Stimulated activated effector memory CD8-positive, alpha-beta T cell treated with anti-CD3 and anti-CD28 coated beads, Interleukin-12 subunit alpha, Interleukin-12 subunit beta, amount 100 ng/mL, for 72 hours (primary cell): Measurements from ENCODE around the gene SPACA4.
A peak's percentile ranks its signal among the peaks of the same experiment; 100 is the strongest.

Experiments used
- ATAC-seq: fragments of 150-1000 bp; cut with Tn5 transposase; 2 replicates; pipeline ENCODE4 v1.10.0; 2021
- DNase-seq, 2 donors: peaks; one replicate each; pipeline ENCODE4 v3.0.0; 2021 to 2022; ENCODE audit warnings: low spot score in 2 of 2
- H3K27ac Mint-ChIP-seq: one replicate; pipeline ENCODE4 v1.8.0; 2022; ENCODE audit warnings: mild to moderate bottlenecking, mixed read lengths
- H3K36me3 Mint-ChIP-seq: one replicate; pipeline ENCODE4 v1.8.0; 2022; ENCODE audit warnings: mild to moderate bottlenecking, mixed read lengths
- H3K4me1 Mint-ChIP-seq: one replicate; pipeline ENCODE4 v1.8.0; 2022; ENCODE audit warnings: mixed read lengths
- H3K4me3 Mint-ChIP-seq: one replicate; pipeline ENCODE4 v1.8.0; 2022; ENCODE audit warnings: mild to moderate bottlenecking, mixed read lengths
- H3K9me3 Mint-ChIP-seq: one replicate; pipeline ENCODE4 v1.8.0; 2022; ENCODE audit warnings: mixed read lengths

SPACA4 gene

GRCh38 chr19:48588670-48589401 is 17.7 kb upstream of the SPACA4 start:
- Mint-ChIP-seq H3K36me3 (peaks cover 49% of the 10 kb centered on the region), H3K4me3 (peak overlapping the region; percentile 67), H3K9me3 (no peaks in the 10 kb centered on the region), H3K27ac (peak overlapping the region; percentile 82), H3K4me1 (peaks cover 42% of the 10 kb centered on the region)
- DNase-seq (peak; percentile 94 to 96), ATAC-seq (peak; percentile 91)

- H3K4me3 Mint-ChIP-seq: no peak overlapping the region
- H3K4me1 Mint-ChIP-seq: peaks cover 42% of the 10 kb centered on the region
- peak overlapping the region; percentile 16 for H3K27ac Mint-ChIP-seq
- peaks cover 55% of the 10 kb centered on the region for H3K36me3 Mint-ChIP-seq
- ATAC-seq (no peak), DNase-seq (no peak)
- H3K9me3 Mint-ChIP-seq: no peaks in the 10 kb centered on the region
Observed at GRCh38 chr19:48591021-48591420, 15.5 kb upstream of the SPACA4 start.

GRCh38 chr19:48595171-48595570 is 11.4 kb upstream of the SPACA4 start:
- Mint-ChIP-seq H3K4me3 (peak overlapping the region; percentile 73), H3K27ac (peak overlapping the region; percentile 91), H3K36me3 (peaks cover 42% of the 10 kb centered on the region), H3K4me1 (peaks cover 35% of the 10 kb centered on the region), H3K9me3 (no peaks in the 10 kb centered on the region)
- DNase-seq (no peak), ATAC-seq (no peak)

GRCh38 chr19:48595833-48596232 is 10.7 kb upstream of the SPACA4 start:
- no peaks in the 10 kb centered on the region for H3K9me3 Mint-ChIP-seq

GRCh38 chr19:48596237-48596636 is 10.3 kb upstream of the SPACA4 start:
- ATAC-seq (no peak), DNase-seq (no peak)
- H3K27ac Mint-ChIP-seq: peak overlapping the region; percentile 91
- no peaks in the 10 kb centered on the region for H3K9me3 Mint-ChIP-seq
- peaks cover 42% of the 10 kb centered on the region for H3K36me3 Mint-ChIP-seq
- H3K4me1 Mint-ChIP-seq: peaks cover 31% of the 10 kb centered on the region
- peak overlapping the region; percentile 73 for H3K4me3 Mint-ChIP-seq

More at GRCh38 chr19:48595833-48596232, 10.7 kb upstream of the SPACA4 start:
- peaks cover 35% of the 10 kb centered on the region for H3K4me1 Mint-ChIP-seq
- H3K4me3 Mint-ChIP-seq: peak overlapping the region; percentile 73
- no peak for ATAC-seq
- peaks cover 42% of the 10 kb centered on the region for H3K36me3 Mint-ChIP-seq
- no peak for DNase-seq
- peak overlapping the region; percentile 91 for H3K27ac Mint-ChIP-seq

- peak; percentile 88 for ATAC-seq
- Mint-ChIP-seq H3K9me3 (no peaks in the 10 kb centered on the region), H3K36me3 (peaks cover 37% of the 10 kb centered on the region), H3K27ac (peak overlapping the region; percentile 91), H3K4me1 (peaks cover 25% of the 10 kb centered on the region), H3K4me3 (peak overlapping the region; percentile 73)
- DNase-seq: no peak
Observed at GRCh38 chr19:48596679-48597465, 9.7 kb upstream of the SPACA4 start.

GRCh38 chr19:48598996-48599700 is 7.4 kb upstream of the SPACA4 start:
- Mint-ChIP-seq H3K4me3 (no peak overlapping the region), H3K9me3 (no peaks in the 10 kb centered on the region), H3K36me3 (peaks cover 24% of the 10 kb centered on the region), H3K4me1 (peaks cover 12% of the 10 kb centered on the region), H3K27ac (peak overlapping the region; percentile 56)
- DNase-seq: no peak
- no peak for ATAC-seq

- Mint-ChIP-seq H3K9me3 (no peaks in the 10 kb centered on the region), H3K36me3 (peaks cover 9% of the 10 kb centered on the region), H3K4me1 (peaks cover 5% of the 10 kb centered on the region), H3K27ac (no peak overlapping the region), H3K4me3 (no peak overlapping the region)
- DNase-seq: no peak
- ATAC-seq: no peak
Observed at GRCh38 chr19:48600679-48601417, 5.7 kb upstream of the SPACA4 start.

GRCh38 chr19:48603001-48603400 is 3.5 kb upstream of the SPACA4 start:
- Mint-ChIP-seq H3K4me3 (no peak overlapping the region), H3K36me3 (no peaks in the 10 kb centered on the region), H3K4me1 (peaks cover 5% of the 10 kb centered on the region), H3K9me3 (no peaks in the 10 kb centered on the region), H3K27ac (no peak overlapping the region)
- ATAC-seq (no peak), DNase-seq (no peak)

- Mint-ChIP-seq H3K9me3 (no peaks in the 10 kb centered on the region), H3K27ac (no peak overlapping the region), H3K36me3 (no peaks in the 10 kb centered on the region), H3K4me1 (peaks cover 4% of the 10 kb centered on the region), H3K4me3 (no peak overlapping the region)
- DNase-seq (no peak), ATAC-seq (no peak)
Observed at GRCh38 chr19:48603449-48603848, 3.1 kb upstream of the SPACA4 start.

GRCh38 chr19:48603850-48604249 is 2.7 kb upstream of the SPACA4 start:
- DNase-seq (no peak), ATAC-seq (no peak)
- no peaks in the 10 kb centered on the region for H3K9me3 Mint-ChIP-seq
- no peak overlapping the region for H3K4me3 Mint-ChIP-seq
- peaks cover 3% of the 10 kb centered on the region for H3K4me1 Mint-ChIP-seq
- no peak overlapping the region for H3K27ac Mint-ChIP-seq
- H3K36me3 Mint-ChIP-seq: no peaks in the 10 kb centered on the region

- no peak for DNase-seq
- Mint-ChIP-seq H3K27ac (no peak overlapping the region), H3K36me3 (peaks cover 5% of the 10 kb centered on the region), H3K4me3 (no peak overlapping the region), H3K9me3 (no peaks in the 10 kb centered on the region), H3K4me1 (peaks cover 5% of the 10 kb centered on the region)
- no peak for ATAC-seq
Observed at GRCh38 chr19:48607359-48607755, 815 bp downstream of the SPACA4 start.

- no peaks in the 10 kb centered on the region for H3K9me3 Mint-ChIP-seq
- peak; percentile 80 for ATAC-seq
- peaks cover 8% of the 10 kb centered on the region for H3K4me1 Mint-ChIP-seq
- peaks cover 11% of the 10 kb centered on the region for H3K36me3 Mint-ChIP-seq
- no peak for DNase-seq
- no peak overlapping the region for H3K27ac Mint-ChIP-seq
- no peak overlapping the region for H3K4me3 Mint-ChIP-seq
Observed at GRCh38 chr19:48608798-48609263, 2.3 kb downstream of the SPACA4 start.

GRCh38 chr19:48609571-48610108 is 3.1 kb downstream of the SPACA4 start:
- no peak for DNase-seq
- H3K4me1 Mint-ChIP-seq: peaks cover 12% of the 10 kb centered on the region
- ATAC-seq: no peak
- H3K9me3 Mint-ChIP-seq: no peaks in the 10 kb centered on the region
- no peak overlapping the region for H3K27ac Mint-ChIP-seq
- H3K4me3 Mint-ChIP-seq: no peak overlapping the region
- peaks cover 19% of the 10 kb centered on the region for H3K36me3 Mint-ChIP-seq
